NCI-H2029 treated with DMSO at 0.1 percent for 48 hours (cell line): ENCODE data around the gene TMX2.

Experiments
- DNase-seq: peaks from one replicate; lab custom pipeline; 2025; lab: John Stamatoyannopoulos, UW

TMX2 gene

GRCh38 chr11:57764972-57765371 is 52.6 kb downstream of the TMX2 start:
- no peak for DNase-seq

- no peak for DNase-seq
Measured at GRCh38 chr11:57770793-57771192, 58.4 kb downstream of the TMX2 start.

GRCh38 chr11:57771365-57771764 is 59.0 kb downstream of the TMX2 start:
- DNase-seq, result no peak

GRCh38 chr11:57772562-57772961 is 60.2 kb downstream of the TMX2 start:
- DNase-seq, result no peak

- DNase-seq, result no peak
Measured at GRCh38 chr11:57773026-57773598, 60.7 kb downstream of the TMX2 start.

GRCh38 chr11:57775491-57775890 is 63.1 kb downstream of the TMX2 start:
- no peak for DNase-seq

- DNase-seq, result no peak
Measured at GRCh38 chr11:57776031-57776521, 63.7 kb downstream of the TMX2 start.

- DNase-seq, result no peak
Measured at GRCh38 chr11:57776577-57777210, 64.3 kb downstream of the TMX2 start.

- no peak for DNase-seq
Measured at GRCh38 chr11:57777969-57778317, 65.5 kb downstream of the TMX2 start.

GRCh38 chr11:57778318-57779037 is 66.1 kb downstream of the TMX2 start:
- peak; percentile 90 for DNase-seq

- DNase-seq, result no peak
Measured at GRCh38 chr11:57779276-57779675, 66.9 kb downstream of the TMX2 start.

- DNase-seq, result no peak
Measured at GRCh38 chr11:57781529-57781943, 69.1 kb downstream of the TMX2 start.

GRCh38 chr11:57785072-57785471 is 72.7 kb downstream of the TMX2 start:
- no peak for DNase-seq

- DNase-seq, result no peak
Measured at GRCh38 chr11:57786436-57786835, 74.0 kb downstream of the TMX2 start.

GRCh38 chr11:57787006-57787604 is 74.7 kb downstream of the TMX2 start:
- no peak for DNase-seq

- no peak for DNase-seq
Measured at GRCh38 chr11:57787920-57788702, 75.7 kb downstream of the TMX2 start.

GRCh38 chr11:57788703-57789088 is 76.3 kb downstream of the TMX2 start:
- no peak for DNase-seq
